ENCODE data around the gene PRKD1.

The PRKD1 gene

GRCh38 chr14:29654901-29655550 is 272.6 kb downstream of the PRKD1 start:
- no peak for DNase-seq

GRCh38 chr14:29653303-29653702 is 274.3 kb downstream of the PRKD1 start:
- DNase-seq = no peak

- DNase-seq = no peak
Measured at GRCh38 chr14:29652571-29652970, 275.1 kb downstream of the PRKD1 start.

GRCh38 chr14:29650554-29651269 is 276.9 kb downstream of the PRKD1 start:
- DNase-seq = no peak

GRCh38 chr14:29649170-29649569 is 278.5 kb downstream of the PRKD1 start:
- DNase-seq = no peak

GRCh38 chr14:29648045-29648444 is 279.6 kb downstream of the PRKD1 start:
- no peak for DNase-seq

- no peak for DNase-seq
Measured at GRCh38 chr14:29645117-29645516, 282.5 kb downstream of the PRKD1 start.

- DNase-seq = no peak
Measured at GRCh38 chr14:29643433-29644211, 284.0 kb downstream of the PRKD1 start.

- no peak for DNase-seq
Measured at GRCh38 chr14:29637411-29637810, 290.2 kb downstream of the PRKD1 start.

- DNase-seq = no peak
Measured at GRCh38 chr14:29636870-29637269, 290.8 kb downstream of the PRKD1 start.

- no peak for DNase-seq
Measured at GRCh38 chr14:29630566-29631160, 297.0 kb downstream of the PRKD1 start.

GRCh38 chr14:29629839-29630238 is 297.8 kb downstream of the PRKD1 start:
- no peak for DNase-seq

- DNase-seq = no peak
Measured at GRCh38 chr14:29627137-29627536, 300.5 kb downstream of the PRKD1 start.

GRCh38 chr14:29618323-29619067 is 309.2 kb downstream of the PRKD1 start:
- DNase-seq = no peak

- DNase-seq = no peak
Measured at GRCh38 chr14:29616922-29617321, 310.7 kb downstream of the PRKD1 start.

GRCh38 chr14:29608861-29609260 is 318.8 kb downstream of the PRKD1 start:
- DNase-seq = no peak

GRCh38 chr14:29607169-29607568 is 320.5 kb downstream of the PRKD1 start:
- no peak for DNase-seq

- DNase-seq = no peak
Measured at GRCh38 chr14:29603696-29604095, 324.0 kb downstream of the PRKD1 start.

- DNase-seq = no peak
Measured at GRCh38 chr14:29601616-29602015, 326.0 kb downstream of the PRKD1 start.

GRCh38 chr14:29587761-29588470 is 339.7 kb downstream of the PRKD1 start:
- no peak for DNase-seq

GRCh38 chr14:29587046-29587445 is 340.6 kb downstream of the PRKD1 start:
- DNase-seq = no peak

GRCh38 chr14:29584992-29585391 is 342.7 kb downstream of the PRKD1 start:
- DNase-seq = no peak
